HG02759 (cell line): ENCODE data around the gene ADM5.
A peak's percentile ranks its signal among the peaks of the same experiment; 100 is the strongest.

Experiments used
- ATAC-seq: cut with Tn5 transposase; IDR thresholded peaks from one replicate; pipeline ENCODE4 v1.9.1; 2021; ENCODE audit warnings: mild to moderate bottlenecking, moderate library complexity; ENCODE audit not compliant: unreplicated experiment

The ADM5 gene

DNA sequence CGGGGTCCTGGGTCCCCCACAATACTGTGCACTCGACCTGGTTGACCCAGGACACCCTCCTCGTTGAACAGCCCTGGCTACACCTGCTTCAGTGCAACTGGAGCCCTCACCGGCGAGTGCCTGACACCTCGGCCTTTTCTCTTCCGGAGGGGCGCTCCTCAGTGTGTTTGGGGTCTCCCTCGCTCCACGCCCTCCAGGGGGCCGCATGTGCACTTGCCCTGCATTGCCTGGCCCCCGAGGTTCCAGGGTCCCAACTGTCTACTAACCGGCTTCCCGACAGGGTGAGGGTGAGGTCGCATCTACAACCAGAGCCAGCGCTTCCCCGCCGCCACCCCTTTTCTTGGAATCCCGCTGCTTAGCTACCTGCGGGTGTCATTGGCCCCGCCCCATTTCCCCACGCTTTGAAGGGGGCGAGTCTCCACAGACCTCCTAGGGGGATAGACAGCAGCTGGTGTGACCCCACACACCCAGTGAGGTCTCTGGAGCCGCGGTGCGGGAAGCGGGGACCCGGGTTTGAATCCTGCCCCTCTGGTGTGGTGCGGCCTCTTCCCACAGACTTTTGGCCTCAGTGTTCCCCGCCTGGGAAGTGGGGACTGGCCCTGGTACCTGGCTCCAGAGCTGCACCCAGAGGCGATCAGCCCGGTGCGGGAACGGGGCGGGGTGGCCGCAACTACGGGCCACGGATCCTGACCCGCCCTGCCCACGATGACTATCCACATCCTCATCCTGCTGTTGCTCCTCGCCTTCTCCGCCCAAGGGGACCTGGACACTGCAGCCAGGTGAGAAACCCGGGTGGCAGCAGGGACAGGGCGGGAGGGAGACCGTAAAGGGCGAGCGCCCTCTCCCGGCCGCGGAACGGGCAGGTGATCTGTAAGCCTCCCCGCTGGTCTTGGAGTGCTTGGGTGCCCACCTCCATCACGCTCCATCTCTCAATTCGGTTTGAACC, at the start of gene ADM5:
Gene ADM5, plus strand, starts transcription at position 462 of the 946 bp plus-strand sequence. Its CDS starts 244 bp downstream, at position 706.
- ATAC-seq, result no peak

DNA sequence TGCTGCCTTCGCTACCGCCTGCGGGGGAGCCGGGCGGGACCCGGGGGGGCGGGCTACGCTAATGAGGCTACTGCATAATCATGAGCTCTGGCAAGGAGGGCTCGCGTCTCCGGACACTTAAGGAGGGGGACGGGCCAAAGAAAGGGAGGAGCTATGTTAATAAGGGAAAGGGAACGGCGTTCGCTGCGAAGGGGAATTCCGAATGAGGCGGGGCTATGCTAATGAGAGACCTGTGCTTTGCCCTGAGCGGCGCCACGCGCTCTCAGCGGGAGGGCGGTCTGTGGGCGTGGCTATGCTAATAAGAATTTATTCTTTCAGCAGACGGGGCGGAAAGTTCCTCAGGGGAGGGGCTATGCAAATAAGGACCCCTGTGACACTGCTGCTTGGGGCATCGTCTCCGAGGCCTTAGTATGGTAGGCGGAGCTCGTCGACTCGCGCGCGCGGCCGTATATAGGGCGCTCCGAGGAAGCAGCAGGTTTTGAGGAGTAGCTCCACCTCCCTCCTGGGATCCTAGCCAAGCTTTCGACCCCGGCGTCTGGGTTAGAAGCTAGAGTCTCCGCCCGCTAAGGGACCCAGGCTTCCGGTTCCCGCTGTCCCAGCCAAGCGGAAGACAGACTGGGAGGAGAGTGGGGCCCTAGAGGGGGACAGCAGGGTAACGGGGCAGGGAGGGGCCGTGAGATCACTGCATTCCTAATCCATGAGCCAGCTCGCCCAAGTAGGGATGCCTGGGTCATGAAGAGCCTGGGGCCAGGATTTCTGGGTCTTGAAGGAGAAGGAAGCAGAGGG, 49.1 kb upstream of the ADM5 start, which contains the start of gene RRAS:
Gene RRAS, minus strand, starts transcription at position 31 of the 786 bp plus-strand sequence. CDS start 45 bp downstream, outside the sequence.
- ATAC-seq, result peak; percentile 65

- ATAC-seq, result peak; percentile 67
Observed at GRCh38 chr19:49641688-49642491, 47.5 kb upstream of the ADM5 start, which contains the start of gene SCAF1. SCAF1 (plus strand) TSS chr19:49642209; CDS start chr19:49645027, 2,818 bp downstream.

DNA sequence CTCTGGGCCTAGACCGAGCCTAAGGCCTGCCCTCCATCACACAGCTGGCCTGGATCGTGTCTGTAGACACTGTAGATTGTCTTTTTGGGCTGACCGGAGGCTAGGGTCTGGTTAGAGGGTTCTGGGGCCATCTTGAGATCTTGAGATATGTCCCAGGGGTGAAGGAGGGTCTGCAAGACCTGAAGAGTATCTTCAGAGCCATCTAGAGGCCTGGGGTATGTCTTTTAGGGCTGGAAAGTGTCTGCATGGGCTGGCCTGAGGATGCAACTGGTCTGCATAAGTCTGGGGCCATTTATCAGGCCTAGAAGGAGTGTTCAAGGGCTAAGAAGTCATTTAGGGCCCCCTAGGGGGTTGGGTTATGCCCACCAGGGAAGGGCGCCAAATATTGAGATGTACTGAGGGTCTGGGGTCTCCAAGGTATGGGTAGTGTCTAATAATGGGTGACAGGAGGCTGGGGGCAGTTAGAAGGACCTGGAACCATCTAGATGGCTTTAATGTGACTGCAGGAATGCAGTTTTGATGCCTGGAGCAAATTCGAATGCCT, 46.8 kb upstream of the ADM5 start:
- ATAC-seq, result no peak

DNA sequence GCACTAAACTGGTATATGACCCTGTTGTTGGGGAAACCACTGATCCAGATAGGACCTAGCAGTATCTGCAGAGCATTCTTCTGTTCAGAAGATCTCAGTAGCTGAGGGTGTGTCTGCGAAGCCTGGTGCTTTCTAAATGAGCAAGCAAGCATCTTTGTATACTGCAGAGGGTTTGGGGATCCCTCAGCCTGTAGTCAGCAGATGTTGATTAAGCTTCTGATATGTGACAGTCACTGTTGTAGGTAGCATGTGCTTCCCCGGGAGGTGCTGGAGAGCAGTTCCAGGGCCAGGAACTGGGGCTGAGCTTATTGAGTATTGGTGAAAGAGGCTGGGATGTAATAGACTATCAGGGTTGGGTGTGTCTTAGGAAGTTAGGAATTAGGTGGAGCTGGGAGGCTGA, 45.9 kb upstream of the ADM5 start:
- ATAC-seq, result no peak

DNA sequence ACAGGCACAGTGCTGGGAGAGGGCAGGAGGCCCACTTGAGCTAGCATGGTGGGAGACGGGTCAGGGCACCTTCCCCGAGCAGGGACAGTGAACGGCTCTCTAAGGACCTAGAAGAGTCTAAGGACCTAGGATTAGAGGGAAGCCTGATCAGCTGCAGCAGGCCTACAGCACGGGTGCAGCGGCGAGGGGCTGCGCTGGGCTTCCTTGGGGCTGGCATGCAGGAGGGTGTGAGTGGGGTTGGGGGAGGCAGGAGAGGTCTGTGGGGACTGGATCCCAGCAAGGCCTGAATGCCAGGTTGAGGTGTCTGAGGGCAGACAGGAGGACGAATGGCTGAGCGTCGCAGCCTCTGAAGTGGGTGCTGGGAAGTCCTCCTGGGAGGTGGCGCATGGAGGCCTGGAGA, 43.8 kb upstream of the ADM5 start:
- no peak for ATAC-seq

DNA sequence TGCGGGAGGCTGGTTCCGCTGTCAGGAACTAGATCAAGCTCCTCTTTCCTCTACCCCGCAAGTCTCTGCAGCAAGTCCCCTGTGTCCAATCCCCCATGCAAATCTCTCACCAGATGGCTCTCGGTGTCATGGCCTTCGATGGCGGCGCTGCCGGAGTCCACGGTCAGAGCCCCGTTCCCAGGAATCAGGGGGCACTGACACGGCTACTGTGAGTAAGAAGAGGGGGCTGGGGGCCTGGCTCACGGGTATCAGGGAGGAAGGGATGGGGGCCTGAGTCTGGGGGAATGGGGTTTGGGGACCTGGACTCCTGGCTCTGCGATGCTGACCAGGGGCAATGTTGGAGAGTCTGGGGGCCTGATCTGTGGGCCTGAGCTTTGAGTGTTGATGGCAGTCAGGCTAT, 43.4 kb upstream of the ADM5 start:
- no peak for ATAC-seq

DNA sequence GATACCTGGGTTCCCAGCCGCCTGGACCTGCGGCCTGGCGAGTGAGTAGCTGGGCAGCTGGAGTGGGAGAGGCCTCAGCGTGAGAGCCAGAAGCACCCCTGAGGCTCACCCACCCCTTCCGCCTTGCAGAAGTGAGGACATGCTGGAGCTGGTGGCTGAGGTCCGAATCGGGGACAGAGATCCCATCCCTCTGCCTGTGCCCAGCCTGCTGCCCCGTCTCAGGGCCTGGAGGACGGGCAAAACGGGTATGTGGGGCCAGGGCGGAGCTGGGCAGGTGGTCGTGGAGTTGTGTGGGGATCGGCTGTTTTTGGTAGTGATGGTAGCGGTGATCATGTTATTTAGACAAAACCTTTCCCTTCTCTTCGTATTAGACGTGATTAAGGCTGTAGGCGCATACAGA, 42.8 kb upstream of the ADM5 start:
- ATAC-seq, result no peak

DNA sequence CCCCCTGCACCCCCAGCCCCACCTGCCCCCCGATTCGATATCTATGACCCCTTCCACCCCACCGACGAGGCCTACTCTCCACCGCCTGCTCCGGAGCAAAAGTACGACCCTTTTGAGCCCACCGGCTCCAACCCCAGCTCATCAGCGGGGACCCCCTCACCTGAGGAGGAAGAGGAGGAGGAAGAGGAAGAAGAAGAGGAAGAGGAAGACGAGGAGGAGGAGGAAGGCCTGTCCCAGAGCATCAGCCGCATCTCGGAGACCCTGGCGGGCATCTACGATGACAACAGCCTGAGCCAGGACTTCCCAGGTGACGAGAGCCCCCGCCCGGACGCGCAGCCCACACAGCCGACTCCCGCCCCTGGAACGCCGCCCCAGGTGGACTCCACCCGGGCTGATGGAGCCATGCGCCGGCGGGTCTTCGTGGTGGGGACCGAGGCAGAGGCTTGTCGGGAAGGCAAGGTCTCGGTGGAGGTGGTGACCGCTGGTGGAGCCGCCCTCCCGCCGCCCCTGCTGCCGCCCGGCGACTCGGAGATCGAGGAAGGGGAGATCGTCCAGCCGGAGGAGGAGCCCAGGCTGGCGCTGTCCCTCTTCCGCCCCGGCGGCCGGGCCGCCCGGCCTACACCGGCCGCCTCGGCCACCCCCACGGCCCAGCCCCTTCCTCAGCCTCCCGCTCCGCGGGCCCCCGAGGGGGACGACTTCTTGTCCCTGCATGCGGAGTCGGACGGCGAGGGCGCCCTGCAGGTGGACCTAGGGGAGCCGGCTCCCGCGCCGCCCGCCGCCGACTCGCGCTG, 38.2 kb upstream of the ADM5 start:
- no peak for ATAC-seq

DNA sequence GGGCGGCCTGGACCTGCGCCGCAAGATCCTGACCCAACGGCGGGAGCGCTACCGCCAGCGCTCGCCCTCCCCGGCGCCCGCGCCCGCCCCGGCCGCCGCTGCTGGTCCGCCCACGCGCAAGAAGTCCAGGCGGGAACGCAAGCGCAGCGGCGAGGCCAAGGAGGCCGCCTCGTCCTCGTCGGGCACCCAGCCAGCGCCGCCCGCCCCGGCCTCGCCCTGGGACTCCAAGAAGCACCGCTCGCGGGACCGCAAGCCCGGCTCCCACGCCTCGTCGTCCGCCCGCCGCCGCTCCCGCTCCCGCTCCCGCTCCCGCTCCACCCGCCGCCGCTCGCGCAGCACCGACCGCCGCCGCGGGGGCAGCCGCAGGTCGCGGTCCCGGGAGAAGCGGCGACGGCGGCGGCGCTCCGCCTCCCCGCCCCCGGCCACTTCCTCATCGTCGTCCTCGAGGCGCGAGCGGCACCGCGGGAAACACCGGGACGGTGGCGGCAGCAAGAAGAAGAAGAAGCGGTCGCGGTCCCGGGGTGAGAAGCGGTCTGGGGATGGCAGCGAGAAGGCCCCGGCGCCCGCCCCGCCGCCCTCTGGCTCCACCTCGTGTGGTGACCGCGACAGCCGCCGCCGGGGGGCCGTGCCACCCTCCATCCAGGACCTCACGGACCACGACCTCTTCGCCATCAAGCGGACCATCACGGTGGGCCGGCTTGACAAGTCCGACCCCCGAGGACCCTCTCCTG, 37.4 kb upstream of the ADM5 start:
- no peak for ATAC-seq

DNA sequence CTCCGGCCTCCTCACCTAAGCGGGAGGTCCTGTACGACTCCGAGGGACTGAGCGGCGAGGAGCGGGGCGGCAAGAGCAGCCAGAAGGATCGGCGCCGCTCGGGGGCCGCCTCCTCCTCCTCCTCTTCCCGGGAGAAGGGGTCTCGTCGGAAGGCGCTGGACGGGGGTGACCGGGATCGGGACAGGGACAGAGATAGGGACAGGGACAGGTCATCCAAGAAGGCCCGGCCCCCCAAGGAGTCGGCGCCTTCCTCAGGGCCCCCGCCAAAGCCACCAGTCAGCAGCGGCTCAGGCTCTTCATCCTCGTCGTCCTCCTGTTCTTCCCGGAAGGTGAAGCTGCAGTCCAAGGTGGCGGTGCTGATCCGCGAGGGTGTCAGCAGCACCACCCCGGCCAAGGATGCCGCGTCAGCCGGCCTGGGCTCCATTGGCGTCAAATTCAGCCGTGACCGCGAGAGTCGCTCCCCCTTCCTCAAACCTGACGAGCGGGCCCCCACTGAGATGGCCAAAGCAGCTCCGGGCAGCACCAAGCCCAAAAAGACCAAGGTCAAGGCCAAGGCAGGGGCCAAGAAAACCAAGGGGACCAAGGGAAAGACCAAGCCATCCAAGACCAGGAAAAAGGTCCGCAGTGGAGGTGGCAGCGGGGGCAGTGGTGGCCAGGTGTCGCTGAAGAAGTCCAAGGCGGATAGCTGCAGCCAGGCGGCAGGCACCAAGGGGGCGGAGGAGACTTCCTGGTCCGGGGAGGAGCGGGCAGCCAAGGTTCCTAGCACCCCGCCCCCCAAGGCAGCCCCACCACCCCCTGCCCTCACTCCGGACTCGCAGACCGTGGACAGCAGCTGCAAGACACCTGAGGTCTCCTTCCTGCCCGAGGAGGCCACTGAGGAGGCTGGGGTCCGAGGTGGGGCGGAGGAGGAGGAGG, 36.6 kb upstream of the ADM5 start:
- no peak for ATAC-seq

GRCh38 chr19:49653466-49653806, 36.0 kb upstream of the ADM5 start:
- ATAC-seq, result no peak

DNA sequence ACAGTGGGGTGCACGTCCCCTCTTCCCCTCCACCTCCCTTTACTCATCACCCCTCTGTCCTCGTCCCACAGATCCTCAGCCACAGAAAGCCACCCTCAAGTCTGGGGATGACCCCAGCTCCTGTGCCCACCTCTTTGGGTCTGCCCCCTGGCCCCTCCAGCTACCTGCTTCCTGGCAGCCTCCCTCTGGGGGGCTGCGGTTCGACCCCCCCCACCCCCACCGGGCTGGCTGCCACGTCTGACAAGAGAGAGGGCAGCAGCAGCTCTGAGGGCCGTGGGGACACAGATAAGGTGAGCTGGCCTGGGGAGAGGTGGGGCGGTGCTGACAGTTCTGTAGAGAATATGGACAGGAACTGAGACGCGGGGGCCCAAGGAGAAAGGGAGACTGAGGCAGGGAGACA, 34.8 kb upstream of the ADM5 start:
- no peak for ATAC-seq

- ATAC-seq, result no peak
Observed at GRCh38 chr19:49655570-49656455, 33.6 kb upstream of the ADM5 start.

DNA sequence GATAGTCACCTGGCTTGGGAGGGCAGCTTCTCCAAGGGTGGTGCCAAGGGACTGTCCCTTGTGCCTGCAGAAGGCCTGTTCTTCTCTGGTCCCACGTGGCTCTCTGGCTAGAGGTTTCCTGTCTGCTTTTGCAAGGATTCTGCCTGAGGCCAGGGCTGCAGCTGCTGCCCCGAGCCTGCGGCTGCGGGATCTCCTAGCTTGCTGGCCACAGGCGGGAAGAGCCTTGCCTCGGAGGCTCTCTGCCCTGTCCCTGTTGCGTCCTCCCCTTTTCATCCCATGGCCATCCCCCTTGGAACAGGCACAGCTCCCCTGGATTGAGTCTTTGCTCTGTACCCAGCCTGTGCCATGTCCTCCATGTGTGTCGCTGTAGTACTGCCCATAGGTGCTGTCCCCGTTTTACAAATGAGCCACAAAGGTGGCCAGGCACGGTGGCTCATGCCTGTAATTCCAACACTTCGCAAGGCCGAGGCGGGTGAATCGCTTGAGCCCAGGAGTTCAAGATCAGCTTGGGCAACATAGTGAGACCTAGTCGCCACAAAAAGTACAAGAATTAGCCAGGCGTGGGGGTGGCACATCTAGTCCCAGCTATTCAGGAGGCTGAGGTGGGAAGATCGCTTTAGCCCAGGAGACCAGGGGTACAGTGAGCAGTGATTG, 32.8 kb upstream of the ADM5 start:
- no peak for ATAC-seq

DNA sequence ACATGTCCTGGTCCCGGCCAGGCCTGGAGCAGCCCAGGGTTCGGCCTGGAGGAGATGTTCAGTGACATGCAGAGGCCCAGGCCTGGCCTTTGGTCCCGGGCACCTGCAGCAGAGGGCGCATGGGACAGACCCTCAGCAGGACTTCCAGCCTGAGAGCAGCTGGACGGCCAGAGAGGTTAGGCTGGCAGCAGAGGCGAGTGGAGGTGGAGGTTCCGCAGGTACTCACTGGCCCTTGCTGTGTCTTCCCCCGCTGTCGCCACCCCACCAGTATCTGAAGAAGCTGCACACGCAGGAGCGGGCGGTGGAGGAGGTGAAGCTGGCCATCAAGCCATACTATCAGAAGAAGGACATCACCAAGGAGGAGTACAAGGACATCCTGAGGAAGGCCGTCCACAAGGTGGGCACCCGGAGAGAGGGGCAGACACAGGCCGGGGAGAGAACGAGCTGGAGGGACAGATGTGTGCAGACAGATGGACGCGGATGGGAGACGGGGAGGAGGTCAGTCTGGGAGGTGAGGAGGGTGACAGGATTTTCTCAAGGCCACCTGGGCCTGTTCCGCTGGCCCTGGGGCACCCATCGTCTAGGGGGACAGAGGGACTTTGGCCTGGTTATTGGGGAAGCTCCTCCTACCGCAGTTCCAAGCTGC, 31.8 kb upstream of the ADM5 start:
- no peak for ATAC-seq
